ENCODE results near the gene RMC1.
"Not testable (repeated sequence)": the region's sequence is repeated elsewhere in the genome, so short reads cannot be mapped to it uniquely, and the experiment has no call there.

The RMC1 gene

DNA sequence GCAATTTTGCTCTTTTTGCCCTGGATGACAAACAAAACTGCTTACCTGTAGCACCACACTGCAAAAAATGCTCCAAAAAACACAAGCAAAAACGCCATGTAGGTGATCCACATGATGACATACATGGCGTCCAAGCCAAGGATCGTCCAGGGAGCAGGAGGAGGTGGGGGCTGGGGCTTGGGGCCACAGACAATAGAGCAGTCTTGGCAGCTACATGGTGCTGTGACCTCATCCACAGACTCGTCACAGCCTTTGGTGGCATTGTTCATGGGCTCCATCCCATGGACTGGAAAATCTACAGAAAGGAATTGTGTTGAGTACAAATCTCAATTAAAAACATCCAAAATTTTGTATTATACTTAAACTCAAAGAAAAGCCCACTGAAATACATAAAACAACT, 56.9 kb downstream of the RMC1 start:
- DNase-seq, result no peak

DNA sequence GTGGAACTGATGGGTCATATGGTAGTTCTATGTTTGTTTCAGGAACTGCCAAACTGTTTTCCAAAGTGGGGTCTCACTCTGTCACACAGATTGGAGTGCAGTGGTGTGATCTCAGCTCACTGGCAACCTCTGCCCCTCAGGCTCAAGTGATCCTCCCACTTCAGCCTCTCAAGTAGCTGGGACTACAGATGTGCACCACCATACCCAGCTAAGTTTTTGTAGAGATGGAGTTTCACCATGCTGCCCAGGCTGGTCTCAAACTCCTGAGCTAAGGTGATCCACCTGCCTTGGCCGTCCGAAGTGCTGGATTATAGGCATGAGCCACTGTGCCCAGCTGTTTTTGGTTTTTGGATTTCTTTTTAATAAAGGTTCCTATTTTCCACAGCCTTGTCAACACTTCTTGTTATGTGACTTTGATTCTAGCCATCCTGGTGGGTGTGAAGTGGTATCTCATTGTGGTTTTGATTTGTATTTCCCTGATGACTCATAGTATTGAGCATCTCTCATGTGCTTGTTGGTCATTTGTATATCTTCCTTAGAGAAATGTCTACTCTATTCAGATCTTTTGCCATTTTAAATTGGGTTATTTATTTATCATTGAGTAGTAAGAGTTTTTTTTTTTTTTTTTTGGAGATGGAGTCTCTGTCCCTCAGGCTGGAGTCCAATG, 60.2 kb downstream of the RMC1 start:
- DNase-seq, result no peak

DNA sequence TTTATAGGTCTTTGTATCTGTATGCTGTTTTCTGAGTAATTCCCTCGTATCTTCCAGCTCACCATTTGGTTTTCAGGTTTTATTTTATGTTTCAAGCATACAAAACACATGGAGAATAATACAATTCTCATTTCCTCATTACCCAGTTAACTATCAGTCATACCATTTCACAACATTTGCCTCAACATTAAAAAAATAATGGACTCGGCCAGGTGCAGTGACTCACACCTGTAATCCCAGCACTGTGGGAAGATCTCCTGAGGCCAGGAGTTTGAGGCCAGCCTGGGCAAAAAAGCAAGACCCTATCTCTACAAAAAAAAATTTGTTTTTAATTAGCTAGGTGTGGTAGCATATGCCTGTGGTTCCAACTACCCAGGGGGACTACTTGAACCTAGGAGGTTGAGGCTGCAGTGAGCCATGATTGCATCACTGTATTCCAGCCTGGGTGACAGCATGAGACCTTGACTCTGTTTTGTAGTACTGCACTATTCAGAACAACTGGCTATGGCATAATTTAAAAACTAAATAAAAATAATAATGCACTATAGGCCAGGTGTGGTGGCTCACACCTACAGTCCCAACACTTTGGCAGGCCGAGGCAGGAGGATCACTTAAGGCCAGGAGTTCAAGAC, 62.7 kb downstream of the RMC1 start:
- no peak for DNase-seq

DNA sequence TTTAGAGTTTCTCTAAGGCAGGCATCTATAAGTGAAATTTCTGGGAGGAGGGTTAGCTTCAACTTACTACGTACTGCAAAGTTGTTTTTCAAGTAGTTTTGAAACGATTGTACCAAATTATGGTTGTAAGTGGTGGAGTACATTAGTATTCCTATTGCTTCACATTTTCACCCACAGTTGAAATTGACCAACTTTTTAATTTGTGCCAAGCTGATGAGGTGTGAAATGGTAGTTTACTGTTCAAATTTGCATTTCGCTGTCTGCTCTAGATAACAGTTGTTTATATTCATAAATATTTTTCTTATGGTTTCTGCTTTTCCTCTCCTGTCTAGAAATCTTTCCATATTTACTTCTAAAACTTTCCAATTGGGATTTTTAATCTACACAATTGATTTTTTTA, 64.4 kb downstream of the RMC1 start:
- DNase-seq, result no peak

DNA sequence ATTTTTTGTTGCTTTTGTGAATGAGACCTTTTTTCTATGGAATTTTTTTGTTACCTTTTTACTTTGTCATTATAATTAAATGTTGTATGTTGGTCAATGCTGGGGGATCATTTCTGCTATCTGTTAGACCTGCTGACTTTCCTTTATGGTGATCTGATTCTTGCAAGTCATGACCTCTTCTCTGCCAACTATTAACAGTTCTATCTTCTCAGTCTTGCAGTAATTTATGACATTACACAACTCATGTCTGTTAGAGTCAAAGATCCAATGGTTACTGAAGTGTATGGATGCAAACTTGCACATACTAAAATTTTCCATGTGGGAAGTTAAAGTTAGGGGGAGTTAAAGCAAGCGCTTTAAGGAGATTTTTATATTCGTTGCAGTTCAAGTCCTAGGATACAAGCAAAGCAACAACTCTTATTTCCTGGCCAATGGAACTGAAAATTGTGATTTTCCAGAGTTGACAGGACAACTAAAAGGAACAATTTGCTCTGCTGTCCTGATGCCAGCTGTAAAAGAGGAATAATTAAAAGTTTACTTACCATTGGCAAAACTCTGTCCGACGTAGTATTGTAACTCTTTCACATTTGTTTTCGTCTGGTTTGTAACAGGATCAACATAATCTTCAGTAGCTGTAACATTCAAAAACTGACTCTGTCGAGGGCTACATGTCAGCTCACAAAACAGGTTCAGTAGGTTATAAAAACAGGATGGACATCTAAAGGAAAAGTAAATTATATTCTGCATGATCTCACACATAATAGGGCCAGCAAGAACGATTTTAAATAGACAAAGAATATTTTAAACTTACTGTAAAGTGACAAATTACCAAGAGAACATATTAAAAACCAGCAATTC, 65.2 kb downstream of the RMC1 start:
- no peak for DNase-seq

DNA sequence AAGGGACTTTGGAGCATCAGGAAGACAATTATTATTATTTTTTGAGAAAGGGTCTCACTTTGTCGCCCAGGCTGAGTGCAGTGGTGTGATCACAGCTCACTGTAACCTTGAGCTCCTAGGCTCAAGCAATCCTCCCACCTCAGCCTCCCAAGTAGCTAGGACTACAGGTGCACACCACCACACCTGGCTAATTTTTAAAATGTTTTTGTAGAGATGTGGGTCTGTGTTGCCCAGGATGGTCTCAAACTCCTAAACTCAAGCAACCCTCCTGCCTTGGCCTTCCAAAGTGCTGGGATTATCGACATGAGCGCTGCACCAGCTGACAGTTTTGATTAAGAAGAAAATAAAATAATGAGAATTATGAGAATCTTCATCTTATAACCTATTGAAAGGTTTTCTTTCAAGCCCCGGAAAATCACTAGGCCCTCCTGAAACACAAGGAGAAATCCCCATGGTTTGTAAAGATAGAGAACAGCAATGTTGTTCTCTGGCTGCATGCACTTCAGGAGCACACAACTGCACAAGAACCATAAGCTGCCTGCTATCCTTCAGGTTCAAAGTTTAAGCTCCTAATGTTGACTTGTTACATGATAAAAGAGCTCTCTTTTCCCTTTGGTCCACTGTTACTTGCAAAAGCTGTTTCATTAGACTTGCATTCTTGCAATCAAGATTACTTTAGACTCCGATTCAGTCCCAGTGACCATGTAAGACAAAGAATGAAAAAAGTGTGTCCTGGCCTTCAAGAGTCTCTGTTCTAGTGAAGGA, 66.2 kb downstream of the RMC1 start:
- DNase-seq, result no peak

DNA sequence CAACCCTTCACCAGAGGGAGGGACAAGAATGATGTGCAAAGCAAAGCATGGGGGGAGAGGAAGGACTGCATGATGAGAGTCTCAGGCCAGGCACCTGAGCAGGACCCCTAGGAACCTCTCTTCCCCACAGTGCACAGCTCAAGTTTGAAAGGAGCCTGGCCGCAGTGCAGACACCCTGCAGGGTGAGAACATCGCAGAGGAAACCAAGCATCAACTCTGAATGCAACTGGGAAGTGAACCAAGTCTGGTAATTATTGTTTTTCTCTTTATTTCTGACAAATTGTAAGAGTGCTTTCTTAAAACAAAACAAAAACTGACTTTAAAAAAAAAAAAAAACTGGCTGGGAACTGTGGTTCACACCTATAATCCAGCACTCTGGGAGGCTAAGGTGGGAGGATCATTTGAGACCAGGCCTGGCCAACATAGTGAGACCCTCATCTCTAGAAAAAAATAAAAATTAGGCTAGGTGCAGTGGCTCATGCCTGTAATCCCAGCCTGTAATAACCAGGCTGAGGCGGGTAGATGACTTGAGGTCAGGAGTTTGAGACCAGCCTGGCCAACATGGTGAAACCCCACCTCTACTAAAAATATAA, 67.7 kb downstream of the RMC1 start:
- no peak for DNase-seq

DNA sequence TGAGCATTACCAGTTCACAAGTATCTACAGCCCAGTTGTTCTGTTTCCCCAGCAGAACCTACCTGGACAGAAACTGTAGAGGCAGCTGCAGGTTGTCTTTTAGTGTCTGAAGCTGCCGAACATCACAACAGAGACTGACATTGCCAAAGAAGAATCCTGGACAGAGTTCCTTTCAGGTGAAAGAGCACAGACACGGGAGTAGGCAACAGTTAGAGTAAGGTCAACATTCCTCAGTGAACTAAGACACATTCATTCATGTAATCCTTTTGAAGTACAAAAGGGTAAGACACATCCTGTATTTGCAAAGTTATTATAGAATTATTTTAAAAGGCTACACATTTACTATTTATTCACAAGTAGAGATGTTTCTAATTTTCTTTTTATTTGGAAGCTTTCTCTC, 68.7 kb downstream of the RMC1 start:
- no peak for DNase-seq

DNA sequence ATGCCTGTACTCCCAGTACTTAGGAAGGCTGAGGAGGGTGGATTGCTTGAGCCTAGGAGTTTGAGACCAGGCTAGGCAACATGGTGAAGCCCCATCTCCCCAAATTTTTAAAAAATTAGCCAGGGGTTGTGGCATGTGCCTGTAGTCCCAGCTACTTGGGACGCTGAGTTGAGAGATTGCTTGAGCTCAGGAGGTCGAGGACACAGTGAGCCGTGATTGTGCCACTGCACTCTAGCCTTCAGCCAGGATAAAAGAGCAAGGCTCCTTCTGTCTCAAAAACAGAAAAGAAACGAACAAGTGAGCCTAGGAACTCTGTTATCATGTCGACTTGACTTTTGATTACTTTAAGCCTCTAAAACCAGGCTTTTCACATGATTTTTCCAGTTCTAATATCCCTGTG, 69.3 kb downstream of the RMC1 start:
- DNase-seq, result no peak

DNA sequence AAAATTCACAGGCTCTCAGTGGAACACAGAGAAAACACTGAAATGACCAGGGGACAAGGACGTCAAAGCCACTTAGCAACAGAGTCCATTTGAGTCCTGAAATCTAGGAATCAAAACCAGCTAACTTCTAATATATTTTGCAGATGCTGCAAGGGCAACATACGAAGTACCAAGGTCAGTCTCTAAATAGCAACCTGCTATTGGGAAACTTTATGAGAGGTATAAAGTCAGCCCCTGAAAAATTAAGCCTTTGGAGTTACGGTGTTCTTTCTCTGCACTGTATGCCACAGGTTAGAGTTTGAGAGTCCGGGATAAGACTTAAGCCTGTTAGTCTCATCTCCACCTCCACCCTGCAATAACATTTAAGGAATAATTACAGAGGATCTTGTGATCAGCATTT, 69.7 kb downstream of the RMC1 start:
- DNase-seq, result no peak

DNA sequence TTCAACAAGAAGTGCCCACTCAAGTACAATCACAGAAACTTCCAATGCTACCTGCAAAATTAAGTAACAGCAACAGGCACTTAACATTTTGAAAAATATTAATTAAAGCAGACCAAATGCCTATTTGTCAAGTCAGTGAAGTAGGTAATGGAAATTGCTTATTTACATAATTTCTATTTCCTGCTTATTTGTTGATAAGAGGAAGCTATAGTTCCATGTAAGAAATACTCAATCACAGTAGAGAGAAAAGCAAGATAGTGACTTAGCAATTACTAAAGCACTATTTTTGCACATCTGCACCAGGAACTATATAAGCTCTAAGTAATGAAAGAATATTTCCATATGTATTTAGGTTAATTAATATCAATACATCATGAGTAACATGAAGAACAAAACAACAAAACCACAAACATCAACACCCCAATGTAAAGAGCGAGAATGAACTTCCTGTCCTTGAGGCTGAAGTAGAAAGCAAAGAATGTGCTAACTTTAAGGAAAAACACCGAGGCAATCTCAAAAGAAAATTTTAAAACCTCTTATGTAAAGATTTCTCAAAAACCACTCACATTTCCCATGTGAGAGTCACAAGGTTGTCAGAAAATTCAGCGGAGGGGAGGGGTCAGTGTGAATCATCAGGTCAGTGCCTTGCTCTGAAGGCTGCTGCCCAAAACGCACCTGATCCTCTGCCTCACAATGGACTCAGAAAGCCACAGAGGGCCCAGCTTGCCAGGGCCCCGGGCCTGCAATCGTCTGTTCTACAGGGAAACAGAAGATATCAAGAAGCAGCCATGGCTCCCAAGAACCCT, 70.5 kb downstream of the RMC1 start:
- DNase-seq, result no peak

DNA sequence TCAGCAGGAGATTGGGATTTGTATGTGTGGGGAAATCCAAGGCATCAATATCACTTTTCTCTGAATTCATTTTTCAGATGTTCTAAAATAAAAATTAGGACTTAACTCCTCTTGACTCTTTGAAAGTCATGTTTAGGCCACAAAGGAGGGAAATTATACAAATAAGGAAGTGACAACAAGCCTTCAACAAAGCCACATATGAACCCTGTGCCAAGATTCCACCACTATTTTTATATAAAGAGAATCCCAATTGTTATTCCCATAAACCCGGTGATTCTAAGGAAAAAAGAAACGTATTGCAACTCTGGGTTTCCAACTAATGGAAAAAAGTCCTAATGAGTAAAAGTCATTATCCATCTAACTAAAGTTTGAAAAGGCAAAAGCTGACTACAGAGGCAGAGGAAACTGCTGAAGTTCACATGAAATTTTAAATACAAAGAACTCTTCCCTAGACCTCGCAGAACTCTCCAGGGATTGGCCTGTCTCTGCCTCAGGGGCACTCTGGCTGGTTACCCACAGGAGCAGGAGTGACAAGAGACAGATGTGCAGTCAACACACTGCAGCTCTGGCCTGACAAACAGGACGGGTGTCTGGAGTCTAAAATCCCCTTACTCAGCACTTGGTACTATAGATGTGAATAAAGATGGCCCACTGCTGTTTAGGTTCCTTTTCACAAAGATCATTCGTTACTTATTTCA, 71.4 kb downstream of the RMC1 start:
- no peak for DNase-seq

DNA sequence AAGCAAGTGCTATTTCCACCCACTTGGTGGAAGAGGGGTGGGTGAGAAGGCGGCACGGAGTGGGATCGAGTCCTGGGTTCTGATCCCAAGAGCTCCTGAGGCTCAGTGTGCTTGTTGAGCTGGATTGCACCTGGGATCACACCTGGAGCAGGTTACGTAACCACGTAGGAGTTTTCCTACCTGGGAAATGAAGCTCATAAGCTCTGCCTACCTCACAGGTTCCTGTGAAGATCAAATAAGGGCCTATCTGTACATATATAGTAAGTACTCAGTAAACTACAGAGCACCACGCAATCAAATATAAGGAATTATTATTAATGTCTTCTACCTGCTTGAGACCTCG, 72.0 kb downstream of the RMC1 start:
- no peak for DNase-seq

DNA sequence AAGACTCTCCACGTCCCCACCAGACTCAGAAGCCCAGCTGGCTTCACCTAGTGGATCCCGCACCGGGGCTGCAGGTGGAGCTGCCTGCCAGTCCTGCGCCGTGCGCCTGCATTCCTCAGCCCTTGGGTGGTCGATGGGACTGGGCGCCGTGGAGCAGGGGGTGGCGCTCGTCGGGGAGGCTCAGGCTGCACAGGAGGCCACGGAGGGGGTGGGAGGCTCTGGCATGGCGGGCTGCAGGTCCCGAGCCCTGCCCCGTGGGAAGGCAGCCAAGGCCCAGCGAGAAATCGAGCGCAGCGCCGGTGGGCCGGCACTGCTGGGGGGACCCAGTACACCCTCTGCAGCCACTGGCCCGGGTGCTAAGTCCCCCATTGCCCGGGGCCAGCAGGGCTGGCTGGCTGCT, 74.2 kb downstream of the RMC1 start:
- not testable (repeated sequence) for DNase-seq

DNA sequence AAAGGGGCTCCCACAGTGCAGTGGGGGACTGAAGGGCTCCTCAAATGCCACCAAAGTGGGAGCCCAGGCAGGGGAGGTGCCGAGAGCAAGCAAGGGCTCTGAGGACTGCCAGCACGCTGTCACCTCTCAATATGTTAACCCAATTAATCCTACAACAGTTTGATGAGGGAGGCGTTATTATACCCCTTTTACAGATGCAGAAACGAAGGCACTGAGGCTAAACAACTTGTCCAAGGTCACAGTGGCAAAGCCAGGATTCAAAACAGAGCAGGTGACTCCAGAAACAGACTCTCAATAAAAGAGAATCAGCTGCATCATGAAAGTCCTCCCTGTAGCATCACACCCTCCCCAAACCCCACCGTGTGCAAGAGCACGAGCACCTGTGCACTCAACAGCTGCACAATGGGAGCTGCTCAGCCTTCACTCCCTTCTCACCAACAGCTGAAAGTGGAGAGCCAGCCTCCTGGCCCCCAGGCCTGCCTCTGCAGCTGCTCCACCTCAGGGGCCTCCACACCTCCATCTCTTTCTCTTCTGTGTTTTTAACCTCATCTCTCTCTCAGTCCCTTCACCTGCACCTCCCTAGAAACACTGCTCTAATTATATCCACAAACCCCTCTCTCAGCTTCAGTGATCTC, 74.9 kb downstream of the RMC1 start:
- no peak for DNase-seq

DNA sequence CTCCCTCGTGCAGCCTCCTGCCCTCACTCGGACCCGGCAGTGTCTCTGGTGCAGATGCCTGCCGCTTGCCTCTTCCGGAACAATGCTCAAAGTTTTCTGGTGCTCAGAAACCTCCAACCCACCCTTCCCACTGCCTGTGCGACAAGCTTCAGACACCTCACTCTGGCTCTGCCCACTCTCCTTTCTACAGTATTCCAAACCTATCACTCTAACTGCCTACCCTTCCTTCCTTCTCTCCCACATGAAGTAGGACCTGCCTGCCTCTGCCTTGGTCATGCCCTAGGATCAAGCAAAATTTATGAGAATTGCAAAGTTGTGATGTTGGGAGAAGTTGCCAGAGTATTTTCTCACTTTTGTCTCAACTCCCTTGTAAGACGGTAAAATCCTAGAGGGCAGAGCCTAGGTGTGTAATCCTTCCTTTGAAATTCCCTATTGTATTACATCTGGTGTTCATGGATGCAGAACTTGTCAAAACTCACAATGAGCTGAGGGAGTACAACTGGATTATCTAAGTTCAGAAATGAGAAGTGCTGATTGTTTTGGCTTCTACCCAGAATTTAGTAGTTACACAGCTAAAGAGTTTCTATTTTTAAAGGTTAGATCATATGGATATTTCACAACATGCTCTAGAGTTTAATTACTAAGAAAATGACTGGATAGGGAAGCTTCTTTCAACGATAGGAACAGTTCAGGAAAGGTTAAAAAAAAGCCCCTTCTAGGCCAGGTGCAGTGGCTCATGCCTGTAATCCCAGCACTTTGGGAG, 75.8 kb downstream of the RMC1 start:
- DNase-seq, result no peak

DNA sequence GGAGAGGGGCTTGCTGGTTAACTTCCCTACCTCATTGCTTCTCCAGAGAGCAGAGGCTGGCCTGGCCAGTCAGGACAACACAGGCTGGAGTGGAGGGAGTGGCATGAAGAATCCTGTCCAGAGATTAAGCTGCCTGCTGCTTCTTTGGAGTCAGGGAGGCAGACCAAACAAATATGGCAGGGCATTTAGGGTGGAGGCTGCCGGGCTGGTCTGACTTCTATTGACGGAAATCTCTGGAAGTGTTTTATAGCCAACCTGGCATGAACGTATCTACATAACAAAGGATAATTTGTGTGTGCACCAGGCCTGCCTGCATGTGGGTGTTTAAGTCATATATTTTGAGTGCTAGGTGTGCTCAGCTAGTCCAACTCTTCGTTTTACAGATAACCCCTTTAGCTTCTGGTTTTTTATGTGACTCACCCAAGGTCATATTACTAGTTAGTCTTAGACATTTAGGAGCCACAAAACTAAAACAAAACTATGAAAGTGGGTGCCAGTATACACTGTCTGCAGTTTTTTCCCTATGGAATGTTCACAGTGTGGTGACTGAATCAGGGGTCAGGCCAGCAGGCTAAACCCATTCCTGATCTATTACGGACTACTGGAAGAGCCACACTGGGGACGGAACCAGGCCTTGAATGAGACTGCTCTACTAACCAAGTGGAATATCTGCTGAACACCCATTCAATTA, 77.5 kb downstream of the RMC1 start:
- DNase-seq, result no peak

Data from right kidney (tissue), 1 donor.